Measurements from ENCODE around the gene TMEM175.
"Not testable (repeated sequence)": the region's sequence is repeated elsewhere in the genome, so short reads cannot be mapped to it uniquely, and the experiment has no call there.

Gene TMEM175

GRCh38 chr4:971666-972500, 39.6 kb downstream of the TMEM175 start:
- peak overlapping the region; percentile 55 for H3K4me3 Mint-ChIP-seq
- no peaks in the 10 kb centered on the region for H3K36me3 Mint-ChIP-seq (ENCODE audit: low read depth)
- no peaks in the 10 kb centered on the region for H3K27me3 Mint-ChIP-seq
- H3K4me1 Mint-ChIP-seq (ENCODE audit: low read depth) = peaks cover 11% of the 10 kb centered on the region
- H3K27ac Mint-ChIP-seq = no peak overlapping the region
- H3K9me3 Mint-ChIP-seq = no peaks in the 10 kb centered on the region

GRCh38 chr4:972651-973424, 40.6 kb downstream of the TMEM175 start:
- Mint-ChIP-seq H3K4me1 (ENCODE audit: low read depth) (peaks cover 11% of the 10 kb centered on the region), H3K27ac (no peak overlapping the region), H3K9me3 (no peaks in the 10 kb centered on the region), H3K4me3 (peak overlapping the region; percentile 55), H3K27me3 (no peaks in the 10 kb centered on the region), H3K36me3 (ENCODE audit: low read depth) (no peaks in the 10 kb centered on the region)

- Mint-ChIP-seq H3K36me3 (ENCODE audit: low read depth) (no peaks in the 10 kb centered on the region), H3K4me1 (ENCODE audit: low read depth) (peaks cover 11% of the 10 kb centered on the region), H3K4me3 (peak within 1 kb of the TSS; percentile 55), H3K9me3 (no peaks in the 10 kb centered on the region), H3K27me3 (no peaks in the 10 kb centered on the region), H3K27ac (no peak within 1 kb of the TSS)
Measured at GRCh38 chr4:973431-974397, 41.5 kb downstream of the TMEM175 start, which contains the start of gene DGKQ. Gene DGKQ (minus strand): TSS chr4:973569. CDS start chr4:973482, 87 bp downstream.

GRCh38 chr4:974668-975067, 42.4 kb downstream of the TMEM175 start:
- Mint-ChIP-seq H3K27me3 (no peaks in the 10 kb centered on the region), H3K36me3 (ENCODE audit: low read depth) (no peaks in the 10 kb centered on the region), H3K27ac (no peak overlapping the region), H3K4me3 (no peak overlapping the region), H3K9me3 (no peaks in the 10 kb centered on the region), H3K4me1 (ENCODE audit: low read depth) (peaks cover 11% of the 10 kb centered on the region)

- H3K27me3 Mint-ChIP-seq, H3K9me3 Mint-ChIP-seq: not testable (repeated sequence)
Measured at GRCh38 chr4:976016-976415, 43.8 kb downstream of the TMEM175 start.

GRCh38 chr4:978957-979701, 46.9 kb downstream of the TMEM175 start:
- H3K4me3 Mint-ChIP-seq = no peak overlapping the region
- H3K27ac Mint-ChIP-seq = no peak overlapping the region
- no peaks in the 10 kb centered on the region for H3K36me3 Mint-ChIP-seq (ENCODE audit: low read depth)
- no peaks in the 10 kb centered on the region for H3K27me3 Mint-ChIP-seq
- H3K9me3 Mint-ChIP-seq = no peaks in the 10 kb centered on the region
- H3K4me1 Mint-ChIP-seq (ENCODE audit: low read depth) = peaks cover under 1% of the 10 kb centered on the region

More at GRCh38 chr4:976016-976415, 43.8 kb downstream of the TMEM175 start:
- not testable (repeated sequence) for H3K36me3 Mint-ChIP-seq (ENCODE audit: low read depth); H3K27ac Mint-ChIP-seq; H3K4me1 Mint-ChIP-seq (ENCODE audit: low read depth); H3K4me3 Mint-ChIP-seq

- Mint-ChIP-seq H3K36me3 (ENCODE audit: low read depth) (no peaks in the 10 kb centered on the region), H3K27ac (no peak overlapping the region), H3K27me3 (no peaks in the 10 kb centered on the region), H3K4me1 (ENCODE audit: low read depth) (peaks cover 24% of the 10 kb centered on the region), H3K9me3 (no peaks in the 10 kb centered on the region), H3K4me3 (no peak overlapping the region)
Measured at GRCh38 chr4:982291-982690, 50.0 kb downstream of the TMEM175 start.

GRCh38 chr4:982814-983213, 50.6 kb downstream of the TMEM175 start:
- Mint-ChIP-seq H3K4me3 (no peak overlapping the region), H3K27ac (no peak overlapping the region), H3K4me1 (ENCODE audit: low read depth) (peaks cover 24% of the 10 kb centered on the region), H3K36me3 (ENCODE audit: low read depth) (no peaks in the 10 kb centered on the region), H3K9me3 (no peaks in the 10 kb centered on the region), H3K27me3 (no peaks in the 10 kb centered on the region)

GRCh38 chr4:984336-985054, 52.2 kb downstream of the TMEM175 start:
- Mint-ChIP-seq H3K4me3 (peak overlapping the region; percentile 88), H3K4me1 (ENCODE audit: low read depth) (peaks cover 24% of the 10 kb centered on the region), H3K27ac (no peak overlapping the region), H3K9me3 (no peaks in the 10 kb centered on the region), H3K27me3 (no peaks in the 10 kb centered on the region), H3K36me3 (ENCODE audit: low read depth) (no peaks in the 10 kb centered on the region)

- Mint-ChIP-seq H3K4me1 (ENCODE audit: low read depth) (peaks cover 24% of the 10 kb centered on the region), H3K9me3 (no peaks in the 10 kb centered on the region), H3K36me3 (ENCODE audit: low read depth) (no peaks in the 10 kb centered on the region), H3K4me3 (peak overlapping the region; percentile 88), H3K27me3 (no peaks in the 10 kb centered on the region), H3K27ac (peak overlapping the region; percentile 61)
Measured at GRCh38 chr4:985123-985830, 53.0 kb downstream of the TMEM175 start.

- H3K4me3 Mint-ChIP-seq = peak overlapping the region; percentile 88
- no peaks in the 10 kb centered on the region for H3K9me3 Mint-ChIP-seq
- peak overlapping the region; percentile 78 for H3K27ac Mint-ChIP-seq
- peaks cover 24% of the 10 kb centered on the region for H3K4me1 Mint-ChIP-seq (ENCODE audit: low read depth)
- no peaks in the 10 kb centered on the region for H3K36me3 Mint-ChIP-seq (ENCODE audit: low read depth)
- H3K27me3 Mint-ChIP-seq = no peaks in the 10 kb centered on the region
Measured at GRCh38 chr4:986428-986878, 54.2 kb downstream of the TMEM175 start.

GRCh38 chr4:986879-987623, 54.8 kb downstream of the TMEM175 start, which contains the start of gene IDUA:
Gene IDUA (plus strand): TSS chr4:987044. CDS start chr4:987085, 41 bp downstream.
- Mint-ChIP-seq H3K4me1 (ENCODE audit: low read depth) (peaks cover 24% of the 10 kb centered on the region), H3K36me3 (ENCODE audit: low read depth) (no peaks in the 10 kb centered on the region), H3K4me3 (peak within 1 kb of the TSS; percentile 88), H3K27me3 (no peaks in the 10 kb centered on the region), H3K27ac (peak within 1 kb of the TSS; percentile 78), H3K9me3 (no peaks in the 10 kb centered on the region)
